Urinary bladder (tissue), 4 donors: ENCODE results near the gene RABEPK. TPM values are rescaled to one million over a fixed set of nuclear protein-coding genes. Genes with fewer than 3 reads are reported as not detected.
"Not testable (repeated sequence)": the region's sequence is repeated elsewhere in the genome, so short reads cannot be mapped to it uniquely, and the experiment has no call there.

Source experiments
- DNase-seq: peaks from one replicate; pipeline ENCODE4 v3.0.0-alpha.2; 2015; ENCODE audit errors: extremely low spot score
- H3K27ac ChIP-seq: one replicate; pipeline ENCODE4 v1.5.1; 2013; ENCODE audit warnings: low read depth, mild to moderate bottlenecking, moderate library complexity
- H3K36me3 ChIP-seq: one replicate; pipeline ENCODE4 v1.6.1; 2013; ENCODE audit warnings: mild to moderate bottlenecking, moderate library complexity; ENCODE audit not compliant: insufficient read depth
- H3K4me1 ChIP-seq: one replicate; pipeline ENCODE4 v1.6.1; 2013; ENCODE audit warnings: mild to moderate bottlenecking, moderate library complexity; ENCODE audit not compliant: insufficient read depth
- H3K4me3 ChIP-seq: one replicate; pipeline ENCODE4 v1.5.1; 2013; ENCODE audit warnings: low read depth, low read length
- WGBS: extraction: QIAGEN DNeasy Blood & Tissue Kit; methylation state at CpG from one replicate; pipeline ENCODE4 v1.1.7; 2013; 5-methylcytosine and 5-hydroxymethylcytosine counted together
- polyA plus RNA-seq: library from polyadenylated mRNA; stranded (reverse); fragments of 200-250 nt; gene quantifications from one replicate; pipeline ENCODE4 v1.2.3, GENCODE V29; 2013
- total RNA-seq: library from RNA; depleted of rRNA; stranded (reverse); fragments of >200 nt; gene quantifications from one replicate; pipeline ENCODE4 v1.2.3, GENCODE V29; 2014
- donor health status: healthy with polysubstance abuse.
- donor health status: healthy.

RABEPK gene
- total and polyA plus RNA-seq, 2 donors, result 17.5 to 24.4 TPM

- Histone ChIP-seq H3K4me3 (no peak overlapping the region), H3K4me1 (no peaks in the 10 kb centered on the region), H3K27ac (no peak overlapping the region), H3K36me3 (no peaks in the 10 kb centered on the region)
- 89% methylated on average over 15 of the region's 15 CpGs for WGBS
- no peak for DNase-seq
Measured at GRCh38 chr9:125243792-125244260, 43.5 kb downstream of the RABEPK start.

DNA sequence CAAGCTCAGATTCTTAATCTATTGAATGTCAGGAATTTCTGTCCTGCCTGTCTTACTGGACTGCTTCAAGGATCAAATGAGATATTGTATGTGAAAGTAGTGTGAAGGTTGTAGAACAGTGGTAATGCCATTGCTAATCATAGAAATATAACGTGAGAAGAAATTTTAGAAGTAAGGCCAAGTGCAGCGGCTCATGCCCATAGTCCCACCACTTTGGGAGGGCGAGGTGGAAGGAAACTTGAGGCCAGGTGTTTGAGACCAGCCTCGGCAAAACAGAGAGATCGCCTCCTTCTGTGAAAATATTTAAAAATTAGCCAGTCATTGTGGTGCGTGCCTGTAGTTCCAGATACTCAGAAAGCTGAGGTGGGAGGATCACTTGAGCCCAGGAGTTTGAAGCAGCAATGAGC, 45.9 kb downstream of the RABEPK start:
- DNase-seq, result no peak
- 85% methylated on average over 6 of the region's 6 CpGs for WGBS
- H3K4me1 ChIP-seq, result no peaks in the 10 kb centered on the region
- H3K27ac ChIP-seq, result no peak overlapping the region
- no peaks in the 10 kb centered on the region for H3K36me3 ChIP-seq
- no peak overlapping the region for H3K4me3 ChIP-seq

DNA sequence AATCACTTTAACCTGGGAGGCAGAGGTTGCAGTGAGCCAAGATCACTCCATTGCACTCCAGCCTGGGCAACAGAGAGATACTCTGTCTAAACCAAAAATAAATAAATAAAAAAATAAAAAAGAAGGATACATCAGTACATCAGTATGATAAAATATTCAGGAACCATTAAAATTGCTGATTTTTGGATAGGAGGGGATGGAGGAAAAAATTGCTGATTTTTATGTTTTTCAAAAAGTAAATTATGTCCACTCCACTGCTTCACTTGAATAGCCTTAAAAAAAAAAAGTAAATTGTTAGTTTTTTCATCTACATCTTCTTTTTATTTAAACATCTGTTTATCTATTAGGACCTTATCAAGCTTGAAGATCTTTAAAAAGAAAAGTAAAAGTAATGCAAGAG, 53.9 kb downstream of the RABEPK start:
- no peak for DNase-seq
- Histone ChIP-seq H3K27ac (no peak overlapping the region), H3K4me1 (no peaks in the 10 kb centered on the region), H3K4me3 (no peak overlapping the region), H3K36me3 (no peaks in the 10 kb centered on the region)

DNA sequence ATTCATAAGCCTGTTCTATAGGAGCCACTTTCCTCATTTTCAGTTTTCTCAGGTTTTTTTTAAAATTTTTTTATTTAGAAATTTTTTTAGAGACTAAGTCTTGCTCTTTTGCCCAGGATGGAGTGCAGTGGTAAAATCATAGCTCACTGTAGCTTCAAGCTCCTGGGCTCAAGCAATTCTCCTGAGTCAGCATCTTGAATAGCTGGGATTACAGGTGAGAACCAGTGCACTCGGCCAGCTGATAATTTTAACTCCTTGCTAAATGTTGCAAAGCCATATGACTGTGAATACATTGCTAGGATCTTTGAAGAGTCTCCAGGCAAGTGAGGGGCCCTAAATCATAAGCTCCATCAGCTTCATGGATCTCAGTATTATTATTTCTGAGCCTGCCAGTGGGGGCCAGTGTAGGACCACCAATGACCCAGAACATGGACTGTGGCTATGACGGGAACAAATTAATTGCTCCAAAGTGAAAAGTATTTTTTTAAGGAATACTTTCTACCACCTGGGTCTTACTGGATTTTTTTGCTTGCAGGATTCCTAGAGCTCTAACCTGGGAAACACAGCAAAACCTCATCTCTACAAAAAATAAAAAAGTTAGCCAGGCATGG, 55.5 kb downstream of the RABEPK start:
- Histone ChIP-seq H3K27ac (no peak overlapping the region), H3K4me3 (no peak overlapping the region), H3K4me1 (no peaks in the 10 kb centered on the region), H3K36me3 (no peaks in the 10 kb centered on the region)
- 19% methylated on average over 2 of the region's 2 CpGs for WGBS
- no peak for DNase-seq

DNA sequence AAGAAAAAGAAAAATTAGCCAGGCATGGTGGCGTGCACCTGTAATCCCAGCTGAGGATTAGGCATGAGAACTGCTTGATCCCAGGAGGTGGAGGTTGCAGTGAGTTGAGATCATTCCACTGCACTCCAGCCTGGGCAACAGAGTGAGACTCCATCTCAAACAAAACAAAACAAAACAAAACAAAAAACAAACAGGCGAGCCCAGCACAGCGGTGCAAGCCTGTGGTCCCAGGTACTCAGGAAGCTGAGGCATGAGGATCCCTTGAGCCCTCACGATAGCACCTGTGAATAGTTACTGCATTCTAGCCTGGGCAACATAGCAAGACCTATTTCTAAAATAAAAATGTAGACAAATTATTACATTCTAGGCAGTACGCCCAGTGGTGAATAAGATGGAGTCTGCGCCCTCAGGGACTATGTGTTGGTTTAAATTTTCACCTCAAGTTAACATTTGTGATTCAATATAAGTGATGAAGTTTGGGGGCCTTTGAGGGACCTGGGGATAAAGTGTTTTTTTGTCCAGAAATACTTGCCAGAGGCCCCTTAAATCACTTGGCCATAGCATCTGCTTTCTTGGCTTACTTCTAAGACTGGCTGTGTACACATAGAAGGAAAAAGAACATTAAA, 57.9 kb downstream of the RABEPK start:
- Histone ChIP-seq H3K36me3 (no peaks in the 10 kb centered on the region), H3K27ac (no peak overlapping the region), H3K4me3 (no peak overlapping the region), H3K4me1 (no peaks in the 10 kb centered on the region)
- WGBS, result 89% methylated on average over 6 of the region's 6 CpGs
- DNase-seq, result no peak

DNA sequence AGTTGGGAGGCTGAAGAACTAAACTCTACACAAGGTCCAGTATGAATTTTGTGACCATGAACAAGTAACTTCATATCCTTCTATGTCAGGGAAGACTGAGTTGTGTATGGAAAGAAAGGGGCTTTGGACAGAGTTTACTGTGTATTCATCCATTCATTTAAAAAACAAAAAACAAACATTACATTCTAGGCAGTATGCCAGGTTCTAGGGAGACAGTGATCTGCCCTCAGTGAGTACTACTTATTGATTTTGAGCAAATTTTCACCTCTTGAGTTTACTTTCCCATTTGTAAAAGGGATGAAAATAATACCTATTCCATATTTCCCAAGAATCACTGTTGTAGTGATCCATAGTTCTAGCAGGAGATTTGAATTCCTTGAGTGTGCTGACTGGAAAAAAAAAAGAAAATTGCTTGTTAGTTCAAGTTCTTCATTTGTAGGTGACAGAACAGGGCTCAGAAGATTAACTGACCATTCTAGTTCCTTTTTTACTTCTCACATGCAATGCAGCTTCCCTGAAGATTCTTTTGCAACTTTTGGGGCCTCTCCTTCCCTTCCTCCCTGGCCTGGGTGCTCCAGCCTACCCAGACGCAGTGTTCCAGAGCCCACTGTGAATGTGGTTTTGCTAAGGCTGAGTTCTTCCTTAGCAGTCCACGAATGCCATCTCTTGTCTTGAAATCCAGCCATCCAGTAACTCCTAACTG, 58.6 kb downstream of the RABEPK start:
- Histone ChIP-seq H3K36me3 (no peaks in the 10 kb centered on the region), H3K4me3 (no peak overlapping the region), H3K4me1 (no peaks in the 10 kb centered on the region), H3K27ac (no peak overlapping the region)
- 60% methylated on average over 2 of the region's 2 CpGs for WGBS
- no peak for DNase-seq

- Histone ChIP-seq H3K36me3 (no peaks in the 10 kb centered on the region), H3K27ac (no peak overlapping the region), H3K4me1 (no peaks in the 10 kb centered on the region), H3K4me3 (no peak overlapping the region)
- DNase-seq, result no peak
Measured at GRCh38 chr9:125260561-125260960, 60.2 kb downstream of the RABEPK start.

DNA sequence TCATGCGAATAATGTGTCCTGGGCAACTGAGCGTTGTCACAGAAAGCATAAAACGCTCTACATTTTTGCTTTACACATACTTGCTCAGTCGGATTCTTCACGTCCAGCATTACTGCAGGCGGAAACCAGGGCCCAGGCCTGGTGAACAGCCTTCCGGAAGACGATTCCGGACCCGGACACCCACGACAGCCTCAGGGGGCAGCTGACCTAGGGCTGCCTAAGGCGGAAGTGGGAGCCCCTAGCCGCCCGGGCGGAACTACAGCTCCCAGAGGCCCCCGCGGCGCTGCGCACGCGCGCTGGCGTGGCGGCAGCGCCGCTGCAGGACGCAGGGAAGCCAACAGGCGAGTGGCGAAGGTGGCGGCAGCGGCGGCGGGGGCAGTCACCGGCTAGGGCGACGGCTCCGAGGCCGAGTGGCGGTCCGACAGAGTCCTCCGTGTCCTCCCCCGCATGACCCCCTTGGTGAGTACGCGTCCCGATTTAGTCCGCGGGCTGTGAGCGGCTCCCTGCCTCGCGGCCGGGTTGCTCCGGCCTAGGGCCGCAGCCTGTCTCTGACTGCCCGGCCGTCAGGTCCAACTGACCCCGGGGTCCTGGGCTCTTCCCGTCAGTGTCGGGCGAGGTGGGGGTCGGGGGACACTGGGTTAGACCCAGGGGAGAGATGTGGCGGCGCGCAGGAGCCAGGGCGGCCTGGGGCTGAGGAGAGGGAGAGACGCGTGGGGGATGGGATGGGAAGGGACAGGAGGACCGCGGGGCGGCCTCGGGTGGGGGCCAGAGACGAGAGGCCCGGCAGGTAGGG, 61.4 kb downstream of the RABEPK start, which contains the start of gene GAPVD1:
GAPVD1 (plus strand) TSS at position 326 of the 793 bp plus-strand sequence. CDS start 37,096 bp downstream, outside the sequence.
- no peak for DNase-seq
- no peaks in the 10 kb centered on the region for H3K36me3 ChIP-seq
- no peaks in the 10 kb centered on the region for H3K4me1 ChIP-seq
- 2% methylated on average over 72 of the region's 72 CpGs for WGBS
- H3K4me3 ChIP-seq, result peak within 1 kb of the TSS; percentile 92
- H3K27ac ChIP-seq, result peak within 1 kb of the TSS; percentile 77

GRCh38 chr9:125262294-125262991, 62.1 kb downstream of the RABEPK start:
- H3K27ac ChIP-seq, result peak overlapping the region; percentile 53
- no peaks in the 10 kb centered on the region for H3K4me1 ChIP-seq
- H3K4me3 ChIP-seq, result peak overlapping the region; percentile 92
- H3K36me3 ChIP-seq, result no peaks in the 10 kb centered on the region
- WGBS, result 21% methylated on average over 11 of the region's 11 CpGs
- DNase-seq, result no peak

DNA sequence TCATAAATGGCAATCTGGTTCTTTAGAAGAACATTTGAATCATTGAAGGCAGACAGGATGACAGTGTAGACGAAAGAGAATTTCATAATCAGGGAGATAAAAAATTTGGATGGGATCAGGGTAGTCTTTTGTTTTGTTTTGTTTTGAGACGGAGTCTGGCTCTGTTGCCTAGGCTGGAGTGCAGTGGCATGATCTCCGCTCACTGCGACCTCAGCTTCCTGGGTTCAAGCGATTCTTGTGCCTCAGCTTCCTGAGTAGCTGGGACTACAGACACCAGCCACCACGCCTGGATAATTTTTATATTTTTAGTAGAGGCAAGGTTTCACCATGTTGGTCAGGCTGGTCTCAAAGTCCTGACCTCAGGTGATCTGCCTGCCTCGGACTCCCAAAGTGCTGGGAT, 63.7 kb downstream of the RABEPK start:
- DNase-seq, H3K4me1 ChIP-seq, H3K36me3 ChIP-seq, H3K4me3 ChIP-seq, H3K27ac ChIP-seq: not testable (repeated sequence)
- WGBS, result 79% methylated on average over 7 of the region's 7 CpGs

DNA sequence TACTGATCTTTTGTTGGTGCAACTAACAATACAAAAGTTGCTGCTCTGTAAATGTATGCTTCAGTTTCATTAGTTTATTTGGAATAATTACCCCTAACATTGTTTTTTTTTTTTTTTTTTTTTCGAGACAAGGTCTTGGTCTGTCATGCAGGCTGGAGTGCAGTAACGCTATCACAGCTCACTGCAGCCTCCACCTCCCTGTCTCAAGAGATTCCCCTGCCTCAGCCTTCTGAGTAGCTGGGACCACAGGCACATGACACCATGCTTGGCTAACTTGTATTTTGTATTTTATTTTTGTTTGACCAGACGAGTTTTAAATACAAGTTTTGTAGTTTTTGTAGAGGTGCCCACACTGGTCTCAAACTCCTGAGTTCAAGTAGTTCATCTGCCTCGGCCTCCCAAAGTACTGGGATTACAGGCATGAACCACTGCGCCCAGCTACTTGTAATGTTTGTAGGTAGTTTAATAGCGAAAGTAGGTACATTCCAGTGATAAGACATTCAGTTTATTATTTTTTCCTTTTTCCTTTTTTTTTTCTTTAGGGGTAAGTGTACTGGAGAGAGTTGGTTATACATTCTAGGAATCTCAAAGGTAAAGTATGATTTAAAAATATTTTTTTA, 68.2 kb downstream of the RABEPK start:
- no peaks in the 10 kb centered on the region for H3K36me3 ChIP-seq
- DNase-seq, result no peak
- 75% methylated on average over 6 of the region's 6 CpGs for WGBS
- no peak overlapping the region for H3K27ac ChIP-seq
- H3K4me1 ChIP-seq, result peaks cover 4% of the 10 kb centered on the region
- H3K4me3 ChIP-seq, result no peak overlapping the region

- Histone ChIP-seq H3K36me3 (no peaks in the 10 kb centered on the region), H3K27ac (no peak overlapping the region), H3K4me1 (peaks cover 4% of the 10 kb centered on the region), H3K4me3 (no peak overlapping the region)
- no peak for DNase-seq
- WGBS, result 95% methylated on average over 1 of the region's 1 CpG
Measured at GRCh38 chr9:125269014-125269397, 68.7 kb downstream of the RABEPK start.

- Histone ChIP-seq H3K4me3 (no peak overlapping the region), H3K36me3 (no peaks in the 10 kb centered on the region), H3K27ac (no peak overlapping the region), H3K4me1 (peaks cover 4% of the 10 kb centered on the region)
- DNase-seq, result no peak
- 69% methylated on average over 5 of the region's 5 CpGs for WGBS
Measured at GRCh38 chr9:125271081-125271480, 70.7 kb downstream of the RABEPK start.
